ENCODE data around the gene FCER2.

FCER2 gene

GRCh38 chr19:7685546-7686445 lies 16.1 kb downstream of the FCER2 start:
- in situ Hi-C loops (cut with MboI; ENCODE audit: low sequenced_read_pairs, unreplicated experiment) = no loop called here
- no peak for DNase-seq (ENCODE audit: low spot score)
- TF ChIP-seq CTCF (IDR thresholded peaks at IDR 0.05; ENCODE audit: borderline replicate concordance, control extremely low read depth, extremely low read depth, insufficient read depth, missing control alignments) = no peak

- DNase-seq (ENCODE audit: low spot score) = no peak
- TF ChIP-seq CTCF (IDR thresholded peaks at IDR 0.05; ENCODE audit: borderline replicate concordance, control extremely low read depth, extremely low read depth, insufficient read depth, missing control alignments) = no peak
- in situ Hi-C loops (cut with MboI; ENCODE audit: low sequenced_read_pairs, unreplicated experiment) = loop anchor here (5.0 kb wide), 1 partner anchor 115 kb away; no protein-coding TSS in a partner anchor
Measured at GRCh38 chr19:7682175-7682855, 19.6 kb downstream of the FCER2 start.

- DNase-seq (ENCODE audit: low spot score) = peak; percentile 88
- peak; percentile 53 for TF ChIP-seq CTCF (IDR thresholded peaks at IDR 0.05; ENCODE audit: borderline replicate concordance, control extremely low read depth, extremely low read depth, insufficient read depth, missing control alignments)
- in situ Hi-C loops (cut with MboI; ENCODE audit: low sequenced_read_pairs, unreplicated experiment) = loop anchor here (5.0 kb wide), 1 partner anchor 116 kb away; no protein-coding TSS in a partner anchor
Measured at GRCh38 chr19:7681340-7682174, 20.4 kb downstream of the FCER2 start.

GRCh38 chr19:7680606-7681339 lies 21.2 kb downstream of the FCER2 start, which contains the start of gene TRAPPC5:
TSS of gene TRAPPC5 (plus strand) at chr19:7680833. CDS start at chr19:7682254, 1,421 bp downstream.
- peak; percentile 91 for DNase-seq (ENCODE audit: low spot score)
- TF ChIP-seq CTCF (IDR thresholded peaks at IDR 0.05; ENCODE audit: borderline replicate concordance, control extremely low read depth, extremely low read depth, insufficient read depth, missing control alignments) = peak; percentile 99
- in situ Hi-C loops (cut with MboI; ENCODE audit: low sequenced_read_pairs, unreplicated experiment) = loop anchor here (5.0 kb wide), 1 partner anchor 117 kb away; no protein-coding TSS in a partner anchor

- in situ Hi-C loops (cut with MboI; ENCODE audit: low sequenced_read_pairs, unreplicated experiment) = loop anchor here (5.0 kb wide), 1 partner anchor 117 kb away; no protein-coding TSS in a partner anchor
- DNase-seq (ENCODE audit: low spot score) = no peak
- TF ChIP-seq CTCF (IDR thresholded peaks at IDR 0.05; ENCODE audit: borderline replicate concordance, control extremely low read depth, extremely low read depth, insufficient read depth, missing control alignments) = no peak
Measured at GRCh38 chr19:7679771-7680605, 21.9 kb downstream of the FCER2 start.

Measured in GM13976 (cell line).